Subcutaneous abdominal adipose tissue (tissue), 5 donors: ENCODE results near the gene SLC29A3.
A peak's percentile ranks its signal among the peaks of the same experiment; 100 is the strongest.
"Not testable (repeated sequence)": the region's sequence is repeated elsewhere in the genome, so short reads cannot be mapped to it uniquely, and the experiment has no call there.

ENCODE experiments used
- H3K27ac ChIP-seq: one replicate; pipeline ENCODE4 v1.7.0; 2013; ENCODE audit warnings: low read depth, mild to moderate bottlenecking, inconsistent platforms, low read length, moderate library complexity
- H3K27me3 ChIP-seq, 5 donors: one replicate each; pipeline ENCODE4 v1.7.0; 2013; ENCODE audit warnings: low read length in 5 of 5, inconsistent platforms in 1 of 5; ENCODE audit not compliant: control insufficient read depth in 5 of 5, insufficient read depth in 4 of 5
- H3K36me3 ChIP-seq, 5 donors: one replicate each; pipeline ENCODE4 v1.7.0; 2013; ENCODE audit warnings: low read length in 5 of 5; ENCODE audit not compliant: control insufficient read depth in 5 of 5, insufficient read depth in 5 of 5
- H3K4me1 ChIP-seq, 5 donors: one replicate each; pipeline ENCODE4 v1.7.0; 2013; ENCODE audit warnings: low read length in 5 of 5, mild to moderate bottlenecking in 3 of 5, moderate library complexity in 1 of 5; ENCODE audit not compliant: control insufficient read depth in 5 of 5, insufficient read depth in 5 of 5
- H3K4me3 ChIP-seq, 5 donors: one replicate each; pipeline ENCODE4 v1.7.0; 2013; ENCODE audit warnings: low read length in 5 of 5, low read depth in 1 of 5
- H3K9ac ChIP-seq, 5 donors: one replicate each; pipeline ENCODE4 v1.7.0; 2013; ENCODE audit warnings: low read length in 5 of 5, mild to moderate bottlenecking in 4 of 5, moderate library complexity in 3 of 5
- H3K9me3 ChIP-seq, 5 donors: one replicate each; pipeline ENCODE4 v1.7.0; 2013; ENCODE audit warnings: low read length in 5 of 5; ENCODE audit not compliant: control insufficient read depth in 5 of 5
- donor health status: healthy.
- donor health status: healthy.
- donor health status: healthy.
- donor health status: healthy.
- donor health status: healthy.

The SLC29A3 gene

DNA sequence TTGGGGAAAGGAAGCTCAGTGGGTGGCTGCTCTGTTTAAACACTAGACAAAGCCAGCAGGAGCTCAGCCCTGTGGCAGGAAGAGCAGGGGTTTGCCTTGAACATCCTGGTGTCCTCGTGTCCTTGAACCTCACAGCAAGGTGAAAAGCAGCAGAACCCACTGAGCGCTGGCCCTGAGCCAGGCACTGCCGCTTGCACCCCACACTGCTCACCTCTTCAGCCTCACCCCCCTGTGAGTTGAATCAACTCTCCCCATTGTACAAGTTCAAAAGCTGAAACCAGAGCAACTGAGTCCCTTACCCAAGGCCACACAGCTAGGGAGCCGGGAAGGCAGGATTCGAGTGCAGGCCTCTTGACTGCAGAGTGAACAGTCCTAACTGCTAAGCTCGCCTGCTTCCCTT lies 32.0 kb downstream of the SLC29A3 start:
- no peak overlapping the region for H3K27ac ChIP-seq
- no peak overlapping the region for H3K4me3 ChIP-seq
- no peaks in the 10 kb centered on the region for H3K9me3 ChIP-seq
- peaks cover 0 to 13% (median 4%) of the 10 kb centered on the region in 5 donors for H3K4me1 ChIP-seq
- no peak overlapping the region for H3K9ac ChIP-seq
- H3K36me3 ChIP-seq, result peaks cover 0 to 43% (median 4%) of the 10 kb centered on the region in 5 donors
- no peaks in the 10 kb centered on the region for H3K27me3 ChIP-seq

DNA sequence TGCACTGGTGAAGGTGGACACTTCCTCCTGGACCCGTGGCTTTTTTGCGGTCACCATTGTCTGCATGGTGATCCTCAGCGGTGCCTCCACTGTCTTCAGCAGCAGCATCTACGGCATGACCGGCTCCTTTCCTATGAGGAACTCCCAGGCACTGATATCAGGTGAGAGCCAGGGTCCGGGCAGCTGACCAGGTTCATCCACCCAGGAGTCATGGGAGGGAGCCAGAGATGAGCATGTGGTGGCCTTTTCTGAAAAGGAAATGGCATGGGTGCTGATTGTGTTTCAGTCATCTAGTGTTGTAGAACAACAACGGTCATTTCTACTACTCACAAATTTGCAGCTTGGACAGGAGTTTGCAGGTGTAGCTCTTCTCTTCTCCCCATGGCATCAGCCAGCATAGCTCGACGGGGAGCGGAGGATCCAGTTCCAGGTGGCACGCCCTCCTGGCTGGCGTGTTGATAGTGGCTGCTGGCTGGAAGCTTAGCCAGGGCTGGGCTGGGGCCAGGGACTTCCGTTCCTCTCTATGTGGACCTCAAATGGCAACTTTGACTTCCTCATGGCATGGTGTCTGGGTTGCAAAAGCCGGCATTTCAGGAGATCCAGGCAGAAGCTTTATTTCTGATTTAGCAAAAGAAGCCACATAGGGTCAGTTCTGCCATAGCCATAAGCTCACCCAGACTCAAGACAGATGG lies 32.7 kb downstream of the SLC29A3 start:
- H3K27me3 ChIP-seq, result no peaks in the 10 kb centered on the region

DNA sequence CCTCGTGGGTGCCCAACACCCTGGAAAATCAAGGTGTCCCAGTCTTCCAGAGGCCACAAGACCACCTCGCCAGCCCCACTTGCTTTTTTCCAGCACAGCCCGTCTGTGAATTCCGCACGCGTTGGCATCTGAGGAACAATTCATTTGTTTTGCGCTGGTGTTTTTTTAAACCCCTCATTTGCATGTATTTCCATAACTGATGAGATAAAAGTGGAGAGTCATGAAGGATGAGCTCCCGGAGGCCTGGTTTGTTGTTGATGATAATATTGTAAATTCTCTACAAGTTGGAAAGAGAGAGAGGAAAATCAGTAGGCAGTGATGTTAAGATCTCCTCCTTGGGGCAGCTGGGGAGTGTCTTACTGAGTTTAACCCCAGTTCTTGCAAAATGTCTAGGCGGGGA lies 34.6 kb downstream of the SLC29A3 start:
- Histone ChIP-seq H3K27me3 (no peaks in the 10 kb centered on the region), H3K9ac (no peak overlapping the region), H3K9me3 (no peaks in the 10 kb centered on the region), H3K4me1 (peaks cover 0 to 19% (median 11%) of the 10 kb centered on the region in 5 donors), H3K4me3 (no peak overlapping the region), H3K27ac (no peak overlapping the region), H3K36me3 (peaks cover 0 to 55% (median 15%) of the 10 kb centered on the region in 5 donors)

More for the DNA sequence above, 32.7 kb downstream of the SLC29A3 start:
- Histone ChIP-seq H3K4me1 (peaks cover 0 to 13% (median 4%) of the 10 kb centered on the region in 5 donors), H3K9ac (peak overlapping the region in 1 of 5 donors; percentile 1), H3K9me3 (no peaks in the 10 kb centered on the region), H3K27ac (no peak overlapping the region), H3K36me3 (peaks cover 0 to 48% (median 11%) of the 10 kb centered on the region in 5 donors), H3K4me3 (no peak overlapping the region)

DNA sequence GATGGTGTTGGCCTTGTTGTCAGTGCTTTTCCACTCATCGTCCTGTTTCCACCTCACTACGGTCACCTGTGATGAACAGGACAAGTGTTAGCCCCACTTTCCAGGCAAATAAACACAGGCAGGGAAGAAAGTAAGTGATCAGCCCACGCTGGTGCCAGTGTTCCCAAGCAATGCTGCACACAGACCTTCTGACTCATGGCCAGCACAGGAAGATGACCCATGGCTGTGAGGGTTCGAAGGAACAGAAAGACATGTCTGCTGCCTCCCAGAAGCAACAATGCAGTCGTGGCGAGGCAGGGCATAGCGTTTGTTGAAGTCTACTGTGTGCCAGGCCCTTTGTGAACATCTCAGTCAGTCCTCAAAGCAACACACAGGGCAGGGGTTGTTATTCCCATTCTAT lies 35.7 kb downstream of the SLC29A3 start:
- Histone ChIP-seq H3K4me1 (peaks cover 0 to 26% (median 16%) of the 10 kb centered on the region in 5 donors), H3K27ac (no peak overlapping the region), H3K4me3 (no peak overlapping the region), H3K36me3 (peaks cover 0 to 51% (median 15%) of the 10 kb centered on the region in 5 donors), H3K9ac (no peak overlapping the region), H3K27me3 (no peaks in the 10 kb centered on the region), H3K9me3 (no peaks in the 10 kb centered on the region)

DNA sequence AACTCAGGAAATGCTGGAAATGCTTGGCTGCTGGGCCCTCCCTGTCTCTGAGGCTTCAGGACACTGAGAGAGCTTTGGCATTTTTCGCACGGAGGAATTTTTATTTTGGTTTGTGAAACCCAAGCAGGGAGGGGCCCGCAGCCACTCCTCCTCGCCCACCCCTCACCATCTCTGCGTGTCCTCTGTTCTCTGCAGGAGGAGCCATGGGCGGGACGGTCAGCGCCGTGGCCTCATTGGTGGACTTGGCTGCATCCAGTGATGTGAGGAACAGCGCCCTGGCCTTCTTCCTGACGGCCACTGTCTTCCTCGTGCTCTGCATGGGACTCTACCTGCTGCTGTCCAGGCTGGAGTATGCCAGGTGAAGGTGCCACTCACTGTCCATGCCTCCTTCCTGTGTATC lies 36.8 kb downstream of the SLC29A3 start:
- peaks cover 0 to 28% (median 16%) of the 10 kb centered on the region in 5 donors for H3K4me1 ChIP-seq
- H3K9me3 ChIP-seq, result no peaks in the 10 kb centered on the region
- H3K9ac ChIP-seq, result no peak overlapping the region
- no peak overlapping the region for H3K4me3 ChIP-seq
- H3K36me3 ChIP-seq, result peaks cover 5 to 51% (median 15%) of the 10 kb centered on the region in 5 donors
- H3K27me3 ChIP-seq, result no peaks in the 10 kb centered on the region
- H3K27ac ChIP-seq, result no peak overlapping the region

DNA sequence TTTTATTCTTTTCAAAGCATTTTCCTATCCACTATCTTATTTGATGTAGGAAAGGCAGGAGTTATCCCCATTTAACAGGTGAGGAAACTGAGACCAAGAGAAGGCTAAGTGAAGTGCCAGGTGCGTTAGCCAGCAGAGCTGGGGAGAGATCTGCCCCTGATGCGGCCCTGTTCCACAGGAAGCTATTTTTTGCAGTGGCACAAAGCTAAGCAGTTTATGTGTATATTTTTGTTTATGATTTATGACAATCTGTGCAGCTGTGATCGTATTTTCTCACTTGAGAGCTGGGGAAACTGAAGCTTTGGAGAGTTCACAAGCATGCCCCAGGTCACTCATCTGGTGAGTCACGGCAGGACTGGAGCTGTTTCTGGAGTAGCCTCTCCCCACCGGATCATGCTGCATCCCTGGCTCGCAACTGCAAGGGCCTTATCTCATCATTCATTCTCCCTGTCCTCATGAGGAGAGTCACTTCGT lies 38.8 kb downstream of the SLC29A3 start:
- no peak overlapping the region for H3K4me3 ChIP-seq
- peaks cover 5 to 53% (median 25%) of the 10 kb centered on the region in 5 donors for H3K36me3 ChIP-seq
- peaks cover 0 to 23% (median 13%) of the 10 kb centered on the region in 5 donors for H3K4me1 ChIP-seq
- H3K27me3 ChIP-seq, result no peaks in the 10 kb centered on the region
- H3K9me3 ChIP-seq, result no peaks in the 10 kb centered on the region
- H3K9ac ChIP-seq, result no peak overlapping the region
- H3K27ac ChIP-seq, result no peak overlapping the region

DNA sequence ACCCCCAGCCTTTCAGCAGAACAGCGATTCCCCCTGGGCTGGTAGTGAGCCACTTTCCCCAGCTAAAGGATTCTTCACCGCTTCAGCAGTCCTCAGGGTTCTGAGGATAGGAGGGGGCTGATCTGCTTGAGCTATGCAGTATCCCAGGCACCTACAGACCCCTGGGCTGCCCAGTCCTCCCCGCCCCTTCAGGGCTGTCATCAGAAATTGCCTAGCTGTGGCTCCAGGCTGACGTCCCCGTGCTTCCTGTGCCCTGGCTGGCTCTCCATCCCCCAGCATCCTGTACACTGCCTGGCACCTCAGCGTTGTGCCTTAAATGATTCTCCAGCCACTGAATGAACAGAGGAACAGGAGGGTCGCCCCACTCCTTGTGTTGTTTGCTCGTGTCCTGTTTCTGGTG lies 39.2 kb downstream of the SLC29A3 start:
- no peak overlapping the region for H3K4me3 ChIP-seq
- H3K9ac ChIP-seq, result peak overlapping the region in 1 of 5 donors; percentile 30
- peaks cover 0 to 23% (median 13%) of the 10 kb centered on the region in 5 donors for H3K4me1 ChIP-seq
- no peaks in the 10 kb centered on the region for H3K27me3 ChIP-seq
- H3K27ac ChIP-seq, result no peak overlapping the region
- peaks cover 5 to 52% (median 26%) of the 10 kb centered on the region in 5 donors for H3K36me3 ChIP-seq
- no peaks in the 10 kb centered on the region for H3K9me3 ChIP-seq

DNA sequence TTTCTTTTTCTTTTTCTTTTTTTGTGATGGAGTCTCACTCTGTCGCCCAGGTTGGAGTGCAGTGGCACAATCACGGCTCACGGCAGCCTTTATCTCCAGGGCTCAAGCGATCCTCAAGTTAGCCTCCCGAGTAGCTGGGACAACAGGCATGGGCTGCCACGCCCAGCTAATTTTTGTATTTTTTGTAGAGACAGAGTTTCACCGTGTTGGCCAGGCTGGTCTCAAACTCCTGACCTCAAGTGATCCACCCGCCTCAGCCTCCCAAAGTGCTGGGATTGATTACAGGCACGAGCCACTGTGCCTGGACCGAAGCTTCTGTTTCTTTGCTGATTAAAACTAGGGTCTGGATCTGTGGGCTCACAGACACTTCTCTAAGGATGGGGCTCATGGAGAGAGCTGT lies 39.8 kb downstream of the SLC29A3 start:
- Histone ChIP-seq H3K36me3 (peaks cover 5 to 52% (median 26%) of the 10 kb centered on the region in 5 donors), H3K4me1 (peaks cover 0 to 23% (median 13%) of the 10 kb centered on the region in 5 donors), H3K27ac (peak overlapping the region; percentile 21)
- H3K27me3 ChIP-seq, H3K9me3 ChIP-seq, H3K9ac ChIP-seq, H3K4me3 ChIP-seq: not testable (repeated sequence)

DNA sequence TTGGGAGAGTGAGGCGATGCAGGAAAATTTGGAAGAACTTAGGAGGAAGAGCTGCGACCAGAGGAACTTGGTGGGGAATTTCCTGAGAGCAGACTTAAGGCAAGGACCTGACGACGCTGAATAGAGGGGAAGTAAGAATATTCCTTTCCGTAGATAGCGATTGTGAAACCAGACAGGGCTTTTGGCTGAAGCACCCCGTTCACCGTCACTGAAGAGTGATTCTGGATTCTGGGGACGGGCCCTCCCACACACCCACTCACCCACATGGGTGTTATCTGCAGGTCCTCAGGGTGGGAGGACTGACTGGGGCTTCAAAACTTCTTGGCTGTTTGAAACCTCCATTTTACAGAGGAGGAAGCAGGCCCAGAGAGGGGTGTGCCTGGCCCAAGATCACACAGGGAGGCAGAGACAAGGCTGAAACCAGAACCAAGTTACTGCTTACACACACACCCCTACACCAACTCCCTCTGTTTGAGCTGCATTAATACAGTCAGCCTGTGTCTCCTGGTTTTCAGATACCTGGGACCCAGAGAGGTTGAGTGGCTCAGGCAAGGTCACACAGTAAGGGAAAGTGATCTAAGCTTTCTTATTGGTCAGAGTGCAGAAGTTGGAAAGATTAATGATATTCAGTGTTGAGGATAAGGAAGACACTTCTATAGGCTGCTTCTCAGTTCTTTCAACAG lies 40.4 kb downstream of the SLC29A3 start:
- H3K36me3 ChIP-seq, result peaks cover 5 to 51% (median 26%) of the 10 kb centered on the region in 5 donors
- peak overlapping the region; percentile 21 for H3K27ac ChIP-seq

DNA sequence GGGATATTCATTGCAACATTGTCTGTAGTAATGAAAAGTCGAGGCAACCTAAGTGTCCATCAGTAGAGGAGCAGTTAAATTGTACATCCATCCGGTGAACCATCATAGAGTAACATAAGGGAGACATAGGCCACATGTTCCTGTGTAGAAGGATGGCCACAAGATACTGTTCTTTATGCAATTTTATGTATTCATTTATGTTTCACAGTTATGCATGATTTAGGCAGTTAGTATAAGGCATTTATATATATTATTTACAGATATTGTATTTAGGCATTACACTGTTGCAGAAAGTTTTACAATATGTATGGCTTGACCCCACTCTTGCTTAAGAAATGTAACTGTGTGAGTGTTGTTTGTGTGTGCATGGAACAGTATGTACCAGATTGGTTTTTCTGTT lies 41.7 kb downstream of the SLC29A3 start:
- H3K9ac ChIP-seq, result no peak overlapping the region
- no peak overlapping the region for H3K27ac ChIP-seq
- no peak overlapping the region for H3K4me3 ChIP-seq
- H3K36me3 ChIP-seq, result peaks cover 5 to 46% (median 23%) of the 10 kb centered on the region in 5 donors
- peaks cover 0 to 23% (median 13%) of the 10 kb centered on the region in 5 donors for H3K4me1 ChIP-seq
- H3K27me3 ChIP-seq, result no peaks in the 10 kb centered on the region
- H3K9me3 ChIP-seq, result no peaks in the 10 kb centered on the region

More for the DNA sequence above, 40.4 kb downstream of the SLC29A3 start:
- Histone ChIP-seq H3K4me3 (peak overlapping the region in 1 of 5 donors; percentile 36), H3K9ac (no peak overlapping the region), H3K9me3 (no peaks in the 10 kb centered on the region), H3K4me1 (peaks cover 0 to 23% (median 13%) of the 10 kb centered on the region in 5 donors), H3K27me3 (no peaks in the 10 kb centered on the region)
